Liver (tissue), 9 donors: ENCODE measurements around the gene TRAPPC10. TPM values are rescaled to one million over a fixed set of nuclear protein-coding genes. Genes with fewer than 3 reads are reported as not detected.

Experiments
- DNase-seq: peaks from one replicate; pipeline ENCODE4 v3.0.0-alpha.2; 2017; ENCODE audit warnings: low spot score
- H3K27ac ChIP-seq, 2 donors: one replicate each; pipeline ENCODE4 v1.7.0; 2013; ENCODE audit warnings: inconsistent platforms in 2 of 2, low read length in 2 of 2, control low read depth in 1 of 2, low read depth in 1 of 2, mild to moderate bottlenecking in 1 of 2
- H3K27me3 ChIP-seq, 4 donors: one replicate each; pipeline versions ENCODE4 v1.6.1 to v1.7.0; 2013; ENCODE audit warnings: low read length in 3 of 4, inconsistent platforms in 1 of 4, mild to moderate bottlenecking in 1 of 4, moderate library complexity in 1 of 4; ENCODE audit not compliant: control insufficient read depth in 4 of 4, insufficient read depth in 4 of 4
- H3K36me3 ChIP-seq, 4 donors: one replicate each; pipeline versions ENCODE4 v1.6.1 to v1.7.0; 2013; ENCODE audit warnings: low read length in 3 of 4, mild to moderate bottlenecking in 3 of 4, low read depth in 1 of 4, moderate library complexity in 1 of 4; ENCODE audit not compliant: control insufficient read depth in 4 of 4, insufficient read depth in 3 of 4
- H3K4me1 ChIP-seq, 4 donors: one replicate each; pipeline versions ENCODE4 v1.6.1 to v1.7.0; 2013; ENCODE audit warnings: low read length in 3 of 4, mild to moderate bottlenecking in 3 of 4, moderate library complexity in 1 of 4; ENCODE audit not compliant: control insufficient read depth in 4 of 4, insufficient read depth in 4 of 4
- H3K4me3 ChIP-seq, 3 donors: one replicate each; pipeline versions ENCODE4 v1.6.1 to v1.7.0; 2013; ENCODE audit warnings: low read length in 3 of 3, control low read depth in 1 of 3, low read depth in 1 of 3, mild to moderate bottlenecking in 1 of 3
- H3K9ac ChIP-seq, 2 donors: one replicate each; pipeline ENCODE4 v1.7.0; 2013; ENCODE audit warnings: low read length in 2 of 2, mild to moderate bottlenecking in 2 of 2, moderate library complexity in 2 of 2, control low read depth in 1 of 2, low read depth in 1 of 2
- H3K9me3 ChIP-seq, 4 donors: one replicate each; pipeline versions ENCODE4 v1.6.1 to v1.7.0; 2013; ENCODE audit warnings: low read length in 3 of 4; ENCODE audit not compliant: control insufficient read depth in 4 of 4
- EGR1 ChIP-seq, 2 donors: IDR thresholded peaks; 2 replicates each; pipeline ENCODE4 v1.6.1; 2016 to 2018; ENCODE audit warnings: antibody characterized with exemption in 2 of 2, low read depth in 2 of 2
- FOXA1 ChIP-seq: IDR thresholded peaks from 2 replicates; pipeline ENCODE4 v1.6.1; 2016; ENCODE audit warnings: antibody characterized with exemption
- FOXA2 ChIP-seq: IDR thresholded peaks from 2 replicates; pipeline ENCODE4 v1.6.1; 2016; ENCODE audit warnings: antibody characterized with exemption
- GABPA ChIP-seq, 2 donors: IDR thresholded peaks in 1 of 2; conservative IDR thresholded peaks in 1 of 2; 2 replicates each; pipeline ENCODE4 v1.6.1; 2016; ENCODE audit warnings: antibody characterized with exemption in 2 of 2, mild to moderate bottlenecking in 1 of 2, moderate library complexity in 1 of 2
- HNF4A ChIP-seq, 2 donors: conservative IDR thresholded peaks; 2 replicates each; pipeline ENCODE4 v1.6.1; 2016; ENCODE audit warnings: antibody characterized with exemption in 2 of 2, mild to moderate bottlenecking in 2 of 2
- HNF4G ChIP-seq: IDR thresholded peaks from 2 replicates; pipeline ENCODE4 v1.6.1; 2016; ENCODE audit warnings: antibody characterized with exemption
- JUND ChIP-seq, 2 donors: IDR thresholded peaks; 2 replicates each; pipeline ENCODE4 v1.6.1; 2016; ENCODE audit warnings: antibody characterized with exemption in 2 of 2
- MAX ChIP-seq: IDR thresholded peaks from 2 replicates; pipeline ENCODE4 v1.6.1; 2016; ENCODE audit warnings: antibody characterized with exemption
- NR2F2 ChIP-seq: IDR thresholded peaks from 2 replicates; pipeline ENCODE4 v1.6.1; 2016; ENCODE audit warnings: antibody characterized with exemption
- RAD21 ChIP-seq, 2 donors: IDR thresholded peaks; 2 replicates each; pipeline ENCODE4 v1.6.1; 2016; ENCODE audit warnings: antibody characterized with exemption in 2 of 2, mild to moderate bottlenecking in 2 of 2
- REST ChIP-seq: IDR thresholded peaks from 2 replicates; pipeline ENCODE4 v1.6.1; 2016; ENCODE audit warnings: antibody characterized with exemption, mild to moderate bottlenecking
- RXRA ChIP-seq, 2 donors: IDR thresholded peaks; 2 replicates each; pipeline ENCODE4 v1.6.1; 2017 to 2018; ENCODE audit warnings: antibody characterized with exemption in 2 of 2, mild to moderate bottlenecking in 1 of 2
- SP1 ChIP-seq: IDR thresholded peaks from 2 replicates; pipeline ENCODE4 v1.6.1; 2018; ENCODE audit warnings: antibody characterized with exemption, mild to moderate bottlenecking
- TAF1 ChIP-seq: conservative IDR thresholded peaks from 2 replicates; pipeline ENCODE4 v1.6.1; 2016; ENCODE audit warnings: antibody characterized with exemption, mild to moderate bottlenecking
- YY1 ChIP-seq: IDR thresholded peaks from 2 replicates; pipeline ENCODE4 v1.6.1; 2016; ENCODE audit warnings: antibody characterized with exemption, mild to moderate bottlenecking
- ZBTB33 ChIP-seq: IDR thresholded peaks from 2 replicates; pipeline ENCODE4 v1.6.1; 2016; ENCODE audit warnings: antibody characterized with exemption
- WGBS: extraction: QIAGEN DNeasy Blood & Tissue Kit; methylation state at CpG from one replicate; pipeline ENCODE4 v1.1.7; 2013; 5-methylcytosine and 5-hydroxymethylcytosine counted together
- polyA plus RNA-seq, 2 donors: library from polyadenylated mRNA; stranded (reverse) in 1 of 2; unstranded in 1 of 2; fragments of 200-250 nt in 1 of 2; fragments of >200 nt in 1 of 2; fragmentation: Nextera tagmentation in 1 of 2; extraction: Ambion mirVana in 1 of 2; gene quantifications; one replicate each; pipeline versions ENCODE4 v1.2.1 to v1.2.3, GENCODE V29; 2013 to 2015
- total RNA-seq, 2 donors: library from RNA; depleted of rRNA; stranded (reverse); fragments of >200 nt; gene quantifications; one replicate each; pipeline ENCODE4 v1.2.3, GENCODE V29; 2014
- TF ChIP-seq, protein P1 (sequence below): fragments of 150-350 bp; IDR thresholded peaks from 2 replicates; pipeline ENCODE4 v1.5.1; 2017; ENCODE audit warnings: improper control_type of control experiment, low read depth, low read length; ENCODE audit not compliant: missing input control
- TF ChIP-seq, protein P2 (sequence below): IDR thresholded peaks from 2 replicates; pipeline ENCODE4 v1.6.1; 2016; ENCODE audit warnings: antibody characterized with exemption
- donor health status: healthy.
- donor health status: healthy.
- donor health status: healthy.
- donor health status: healthy.
- donor health status: healthy.

The TRAPPC10 gene
- total and polyA plus RNA-seq, 4 donors: 4.9 to 24.9 (median 11.9) TPM

- Histone ChIP-seq H3K4me3 (no peak overlapping the region), H3K27ac (no peak overlapping the region), H3K9me3 (no peaks in the 10 kb centered on the region), H3K9ac (no peak overlapping the region), H3K36me3 (peaks cover 18 to 33% (median 25%) of the 10 kb centered on the region in 4 donors), H3K27me3 (no peaks in the 10 kb centered on the region), H3K4me1 (peaks cover 1 to 20% (median 9%) of the 10 kb centered on the region in 4 donors)
- TF ChIP-seq GABPA (IDR thresholded peaks at IDR 0.05 in 1 of 2, conservative IDR thresholded peaks at IDR 0.05 in 1 of 2) (no peak), MAX (no peak), JUND (IDR thresholded peaks at IDR 0.05) (no peak), HNF4G (no peak), TAF1 (no peak), ZBTB33 (no peak), FOXA1 (no peak), YY1 (no peak)
- TF ChIP-seq, protein P1, sequence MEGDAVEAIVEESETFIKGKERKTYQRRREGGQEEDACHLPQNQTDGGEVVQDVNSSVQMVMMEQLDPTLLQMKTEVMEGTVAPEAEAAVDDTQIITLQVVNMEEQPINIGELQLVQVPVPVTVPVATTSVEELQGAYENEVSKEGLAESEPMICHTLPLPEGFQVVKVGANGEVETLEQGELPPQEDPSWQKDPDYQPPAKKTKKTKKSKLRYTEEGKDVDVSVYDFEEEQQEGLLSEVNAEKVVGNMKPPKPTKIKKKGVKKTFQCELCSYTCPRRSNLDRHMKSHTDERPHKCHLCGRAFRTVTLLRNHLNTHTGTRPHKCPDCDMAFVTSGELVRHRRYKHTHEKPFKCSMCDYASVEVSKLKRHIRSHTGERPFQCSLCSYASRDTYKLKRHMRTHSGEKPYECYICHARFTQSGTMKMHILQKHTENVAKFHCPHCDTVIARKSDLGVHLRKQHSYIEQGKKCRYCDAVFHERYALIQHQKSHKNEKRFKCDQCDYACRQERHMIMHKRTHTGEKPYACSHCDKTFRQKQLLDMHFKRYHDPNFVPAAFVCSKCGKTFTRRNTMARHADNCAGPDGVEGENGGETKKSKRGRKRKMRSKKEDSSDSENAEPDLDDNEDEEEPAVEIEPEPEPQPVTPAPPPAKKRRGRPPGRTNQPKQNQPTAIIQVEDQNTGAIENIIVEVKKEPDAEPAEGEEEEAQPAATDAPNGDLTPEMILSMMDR: no peak
- TF ChIP-seq, protein P2, sequence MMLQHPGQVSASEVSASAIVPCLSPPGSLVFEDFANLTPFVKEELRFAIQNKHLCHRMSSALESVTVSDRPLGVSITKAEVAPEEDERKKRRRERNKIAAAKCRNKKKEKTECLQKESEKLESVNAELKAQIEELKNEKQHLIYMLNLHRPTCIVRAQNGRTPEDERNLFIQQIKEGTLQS: no peak
- WGBS: 64% methylated on average over 9 of the region's 9 CpGs
- DNase-seq: no peak
Observed at GRCh38 chr21:44092211-44092610, 80.1 kb downstream of the TRAPPC10 start.

- Histone ChIP-seq H3K27me3 (no peaks in the 10 kb centered on the region), H3K4me1 (peaks cover under 1 to 10% (median 6%) of the 10 kb centered on the region in 4 donors), H3K27ac (no peak overlapping the region), H3K9ac (no peak overlapping the region), H3K9me3 (no peaks in the 10 kb centered on the region), H3K36me3 (peaks cover 18 to 24% (median 21%) of the 10 kb centered on the region in 4 donors), H3K4me3 (no peak overlapping the region)
- 92% methylated on average over 9 of the region's 9 CpGs for WGBS
- DNase-seq: no peak
- TF ChIP-seq ZBTB33: no peak
- TF ChIP-seq RAD21 (IDR thresholded peaks at IDR 0.05): no peak
- TF ChIP-seq FOXA1: no peak
- no peak for TF ChIP-seq RXRA (IDR thresholded peaks at IDR 0.05)
- no peak for TF ChIP-seq FOXA2
- TF ChIP-seq, protein P1: no peak
- TF ChIP-seq NR2F2: no peak
- TF ChIP-seq EGR1 (IDR thresholded peaks at IDR 0.05; ENCODE audit: low read depth in 2 of 2): no peak
- no peak for TF ChIP-seq REST
- TF ChIP-seq, protein P2: no peak
- TF ChIP-seq SP1: no peak
- TF ChIP-seq MAX: no peak
- no peak for TF ChIP-seq JUND (IDR thresholded peaks at IDR 0.05)
- no peak for TF ChIP-seq YY1
- TF ChIP-seq GABPA (IDR thresholded peaks at IDR 0.05 in 1 of 2, conservative IDR thresholded peaks at IDR 0.05 in 1 of 2): no peak
- TF ChIP-seq HNF4A (conservative IDR thresholded peaks at IDR 0.05): no peak
- no peak for TF ChIP-seq HNF4G
- TF ChIP-seq TAF1: no peak
Observed at GRCh38 chr21:44093761-44094160, 81.7 kb downstream of the TRAPPC10 start.
